Kidney (tissue), 14 donors: Measurements from ENCODE around the gene PRKAB1. TPM values are rescaled to one million over a fixed set of nuclear protein-coding genes. Genes with fewer than 3 reads are reported as not detected.

Experiments used
- DNase-seq, 5 donors: peaks; one replicate each; pipeline ENCODE4 v3.0.0-alpha.2; 2013 to 2020
- FAIRE-seq: peaks from 2 replicates; lab custom pipeline; 2012; peaks lifted over from hg19 to GRCh38; lab: Jason Lieb, UNC
- H3K27ac ChIP-seq, 2 donors: one replicate each; pipeline ENCODE4 v1.7.0; 2013; ENCODE audit warnings: low read depth in 2 of 2, low read length in 2 of 2, inconsistent platforms in 1 of 2
- H3K27me3 ChIP-seq: one replicate; pipeline ENCODE4 v1.7.1; 2013; ENCODE audit warnings: low read length, inconsistent platforms; ENCODE audit not compliant: control insufficient read depth, insufficient read depth
- H3K36me3 ChIP-seq, 3 donors: one replicate each; pipeline versions ENCODE4 v1.7.0 to v1.7.1; 2013; ENCODE audit warnings: low read length in 3 of 3, control low read depth in 1 of 3, inconsistent platforms in 1 of 3; ENCODE audit not compliant: insufficient read depth in 3 of 3, control insufficient read depth in 2 of 3
- H3K4me1 ChIP-seq, 3 donors: one replicate each; pipeline versions ENCODE4 v1.7.0 to v1.7.1; 2013; ENCODE audit warnings: low read length in 3 of 3, inconsistent platforms in 1 of 3, low read depth in 1 of 3; ENCODE audit not compliant: control insufficient read depth in 2 of 3, insufficient read depth in 2 of 3
- H3K4me3 ChIP-seq, 3 donors: one replicate each; pipeline versions ENCODE4 v1.7.0 to v1.8.1; 2013; ENCODE audit warnings: low read length in 3 of 3, control low read depth in 1 of 3, inconsistent platforms in 1 of 3
- H3K9ac ChIP-seq, 3 donors: one replicate each; pipeline versions ENCODE4 v1.7.0 to v1.7.1; 2013; ENCODE audit warnings: low read length in 3 of 3, control low read depth in 1 of 3, inconsistent platforms in 1 of 3
- H3K9me3 ChIP-seq, 3 donors: one replicate each; pipeline versions ENCODE4 v1.7.0 to v1.7.1; 2013; ENCODE audit warnings: low read length in 3 of 3, control low read depth in 1 of 3, inconsistent platforms in 1 of 3; ENCODE audit not compliant: control insufficient read depth in 2 of 3, insufficient read depth in 1 of 3
- intact Hi-C: fragments of 100-400 bp; cut with DNase I; formaldehyde crosslinking; loops from one replicate; pipeline ENCODE4 v1.11.1; 2022
- polyA plus RNA-seq: library from polyadenylated mRNA; stranded (reverse); fragments of 350-450 nt; fragmentation: Illumina TruSeq; extraction: RNeasy Lipid Tissue Mini Kit (QIAGEN cat#74804); gene quantifications from one replicate; pipeline ENCODE4 v1.2.3, GENCODE V29; 2014; ENCODE audit warnings: low read depth, low replicate concordance; ENCODE audit not compliant: insufficient read depth
- total RNA-seq: library from RNA; stranded (reverse); fragmentation: NEBNext Ultra II Directional; extraction: Animal tissue kit (Norgen Biotek cat#: 25700); gene quantifications from one replicate; pipeline ENCODE4 v1.2.1, GENCODE V29; 2021
- TF ChIP-seq, protein P1 (sequence below): IDR thresholded peaks from 3 replicates; pipeline ENCODE4 v1.5.1; 2012; ENCODE audit warnings: mild to moderate bottlenecking, moderate library complexity, borderline replicate concordance; ENCODE audit not compliant: insufficient read depth; ENCODE audit errors: extremely low read depth
- donor health status: control.
- donor health status: control.
- donor health status: control.
- donor health status: control.
- donor health status: control.
- donor health status: DM: yes; HTN: yes; CAD: no.
- donor health status: Normal renal cell carcinoma (clear cell type).

Gene PRKAB1
- total and polyA plus RNA-seq, 2 donors from 2014 or later, result 79.9 to 165 TPM

GRCh38 chr12:119664642-119665041 lies 3.3 kb upstream of the PRKAB1 start:
- intact Hi-C loops, result no loop called here

DNA sequence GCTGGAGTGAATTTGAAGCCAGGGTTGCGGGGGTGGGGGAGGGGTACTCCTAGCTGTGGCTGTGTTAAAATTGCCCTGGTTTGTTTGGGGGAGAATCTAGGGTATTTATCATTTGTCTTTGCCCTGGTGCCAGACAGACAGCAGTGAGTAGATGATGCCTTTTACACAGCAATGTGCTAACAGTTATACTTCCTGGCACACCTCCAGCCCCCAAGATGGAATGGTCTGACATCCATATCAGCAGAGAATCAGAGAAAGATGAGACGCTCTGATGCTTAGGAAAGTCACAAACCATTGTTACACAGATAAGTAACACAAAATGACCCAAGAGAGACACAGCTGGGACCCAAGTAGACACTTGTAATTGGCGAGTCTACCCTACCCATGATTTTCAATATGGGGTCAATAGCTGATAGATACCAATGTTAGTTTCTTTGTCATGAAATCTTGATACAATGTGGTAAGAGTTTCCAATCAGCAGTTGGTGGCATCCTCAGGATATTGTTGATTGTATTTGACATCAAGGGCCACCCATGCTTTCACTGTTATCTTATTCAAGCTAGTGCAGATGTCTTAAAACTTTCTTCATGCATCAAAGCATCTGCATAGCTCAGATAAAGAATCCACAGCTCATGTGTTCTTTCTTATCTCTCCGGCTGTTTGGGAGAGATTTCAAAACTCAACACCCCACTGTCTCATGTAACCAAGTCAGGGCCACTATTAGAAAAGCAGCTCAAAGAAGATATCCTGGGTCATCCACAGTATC lies 2.6 kb upstream of the PRKAB1 start:
- no peaks in the 10 kb centered on the region for H3K9me3 ChIP-seq
- peaks cover 0 to 13% (median 2%) of the 10 kb centered on the region in 3 donors for H3K4me1 ChIP-seq
- no peak overlapping the region for H3K9ac ChIP-seq
- TF ChIP-seq, protein P1, sequence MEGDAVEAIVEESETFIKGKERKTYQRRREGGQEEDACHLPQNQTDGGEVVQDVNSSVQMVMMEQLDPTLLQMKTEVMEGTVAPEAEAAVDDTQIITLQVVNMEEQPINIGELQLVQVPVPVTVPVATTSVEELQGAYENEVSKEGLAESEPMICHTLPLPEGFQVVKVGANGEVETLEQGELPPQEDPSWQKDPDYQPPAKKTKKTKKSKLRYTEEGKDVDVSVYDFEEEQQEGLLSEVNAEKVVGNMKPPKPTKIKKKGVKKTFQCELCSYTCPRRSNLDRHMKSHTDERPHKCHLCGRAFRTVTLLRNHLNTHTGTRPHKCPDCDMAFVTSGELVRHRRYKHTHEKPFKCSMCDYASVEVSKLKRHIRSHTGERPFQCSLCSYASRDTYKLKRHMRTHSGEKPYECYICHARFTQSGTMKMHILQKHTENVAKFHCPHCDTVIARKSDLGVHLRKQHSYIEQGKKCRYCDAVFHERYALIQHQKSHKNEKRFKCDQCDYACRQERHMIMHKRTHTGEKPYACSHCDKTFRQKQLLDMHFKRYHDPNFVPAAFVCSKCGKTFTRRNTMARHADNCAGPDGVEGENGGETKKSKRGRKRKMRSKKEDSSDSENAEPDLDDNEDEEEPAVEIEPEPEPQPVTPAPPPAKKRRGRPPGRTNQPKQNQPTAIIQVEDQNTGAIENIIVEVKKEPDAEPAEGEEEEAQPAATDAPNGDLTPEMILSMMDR, result no peak
- H3K27ac ChIP-seq, result no peak overlapping the region
- intact Hi-C loops, result no loop called here
- H3K36me3 ChIP-seq, result no peaks in the 10 kb centered on the region
- no peak for DNase-seq
- no peak overlapping the region for H3K4me3 ChIP-seq
- no peaks in the 10 kb centered on the region for H3K27me3 ChIP-seq
- no peak for FAIRE-seq

More at GRCh38 chr12:119664642-119665041, 3.3 kb upstream of the PRKAB1 start:
- TF ChIP-seq, protein P1, result no peak
- H3K27ac ChIP-seq, result no peak overlapping the region
- no peaks in the 10 kb centered on the region for H3K36me3 ChIP-seq
- H3K4me1 ChIP-seq, result peaks cover 0 to 8% (median under 1%) of the 10 kb centered on the region in 3 donors
- H3K4me3 ChIP-seq, result no peak overlapping the region
- no peaks in the 10 kb centered on the region for H3K9me3 ChIP-seq
- no peak overlapping the region for H3K9ac ChIP-seq
- H3K27me3 ChIP-seq, result no peaks in the 10 kb centered on the region
- no peak for FAIRE-seq
- DNase-seq, result no peak

DNA sequence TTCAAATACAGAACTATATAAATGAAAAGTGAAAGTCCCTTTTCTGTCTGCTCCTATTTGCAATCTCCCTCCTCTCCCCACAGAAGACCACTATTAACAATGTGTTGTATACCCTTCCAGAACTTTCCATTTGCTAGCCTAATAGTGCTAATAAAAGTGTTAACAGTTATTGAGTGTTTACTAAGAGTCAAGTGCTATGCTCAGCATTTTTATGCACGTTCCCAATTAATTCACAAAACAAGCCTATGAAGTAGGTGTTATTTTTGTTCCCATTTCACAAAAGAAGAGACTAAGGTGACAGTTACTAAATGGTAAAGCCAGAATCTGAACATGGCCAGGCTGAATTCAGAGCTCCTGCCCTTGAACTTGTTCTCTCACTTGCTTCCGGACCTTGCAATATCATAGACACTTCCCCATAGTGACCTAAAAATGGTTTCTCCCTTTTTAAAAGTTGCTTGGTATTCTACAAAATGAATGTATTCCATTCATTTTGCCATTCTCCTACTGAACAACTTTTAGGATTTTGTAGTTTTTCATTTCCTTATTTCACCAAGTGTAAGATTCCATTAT lies 1.6 kb upstream of the PRKAB1 start:
- no peaks in the 10 kb centered on the region for H3K27me3 ChIP-seq
- no peak overlapping the region for H3K4me3 ChIP-seq
- peaks cover 0 to 6% (median under 1%) of the 10 kb centered on the region in 3 donors for H3K36me3 ChIP-seq
- no peak overlapping the region for H3K27ac ChIP-seq
- no peak for DNase-seq
- no peak for FAIRE-seq
- TF ChIP-seq, protein P1, result no peak
- peaks cover 0 to 23% (median 4%) of the 10 kb centered on the region in 3 donors for H3K4me1 ChIP-seq
- H3K9ac ChIP-seq, result peak overlapping the region in 1 of 3 donors; percentile 66
- H3K9me3 ChIP-seq, result no peaks in the 10 kb centered on the region
- intact Hi-C loops, result no loop called here
